CD4-positive, alpha-beta memory T cell (primary cell): ENCODE measurements around the gene MED28. TPM values are rescaled to one million over a fixed set of nuclear protein-coding genes. Genes with fewer than 3 reads are reported as not detected.
"Not testable (repeated sequence)": the region's sequence is repeated elsewhere in the genome, so short reads cannot be mapped to it uniquely, and the experiment has no call there.

Source experiments
- CTCF ChIA-PET: fragments of 350-600 bp; sonication (Branson Sonifier 250); formaldehyde crosslinking; loops from one replicate; lab custom pipeline; 2021; ENCODE audit warnings: inconsistent platforms; ENCODE audit not compliant: partially characterized antibody; lab: Charles Lee
- POLR2A ChIA-PET: fragments of 350-600 bp; sonication (Branson Sonifier 250); formaldehyde crosslinking; loops from one replicate; lab custom pipeline; 2021; ENCODE audit not compliant: partially characterized antibody; lab: Charles Lee
- DNase-seq, 5 donors: peaks; one replicate each; pipeline versions ENCODE4 v3.0.0 to v3.0.0-alpha.2; 2020 to 2022; ENCODE audit warnings: mixed read lengths in 1 of 5
- H3K27ac ChIP-seq: one replicate; pipeline ENCODE4 v1.7.0; 2013; ENCODE audit warnings: low read depth, low read length
- H3K27me3 ChIP-seq: 2 replicates; pipeline ENCODE4 v1.7.0; 2013; ENCODE audit warnings: mild to moderate bottlenecking, low read length, moderate library complexity; ENCODE audit not compliant: insufficient read depth
- H3K36me3 ChIP-seq: 2 replicates; pipeline ENCODE4 v1.7.0; 2013; ENCODE audit warnings: mild to moderate bottlenecking, low read length, moderate library complexity; ENCODE audit not compliant: insufficient read depth
- H3K4me1 ChIP-seq: 2 replicates; pipeline ENCODE4 v1.7.0; 2013; ENCODE audit warnings: mild to moderate bottlenecking, low read length, moderate library complexity; ENCODE audit not compliant: insufficient read depth
- H3K4me3 ChIP-seq, 2 donors: one replicate each; pipeline ENCODE4 v1.7.0; 2013; ENCODE audit warnings: low read length in 2 of 2, mild to moderate bottlenecking in 1 of 2
- H3K9me3 ChIP-seq, 2 donors: one replicate each; pipeline ENCODE4 v1.7.0; 2013; ENCODE audit warnings: low read length in 2 of 2, control low read depth in 1 of 2; ENCODE audit not compliant: control insufficient read depth in 1 of 2
- H3K27ac Mint-ChIP-seq, 7 donors: one replicate each; pipeline ENCODE4 v1.8.0; 2020 to 2021; ENCODE audit warnings: mixed read lengths in 7 of 7, mild to moderate bottlenecking in 6 of 7, inconsistent platforms in 3 of 7, moderate library complexity in 3 of 7
- H3K27me3 Mint-ChIP-seq, 2 donors: one replicate each; pipeline ENCODE4 v1.8.0; 2020 to 2021; ENCODE audit warnings: mixed read lengths in 2 of 2
- H3K36me3 Mint-ChIP-seq, 2 donors: one replicate each; pipeline ENCODE4 v1.8.0; 2020 to 2021; ENCODE audit warnings: mixed read lengths in 2 of 2, inconsistent platforms in 1 of 2, mild to moderate bottlenecking in 1 of 2
- H3K4me1 Mint-ChIP-seq, 4 donors: one replicate each; pipeline ENCODE4 v1.8.0; 2020 to 2021; ENCODE audit warnings: mixed read lengths in 4 of 4, mild to moderate bottlenecking in 1 of 4
- H3K4me3 Mint-ChIP-seq, 8 donors: one replicate each; pipeline ENCODE4 v1.8.0; 2020 to 2021; ENCODE audit warnings: mixed read lengths in 8 of 8, mild to moderate bottlenecking in 7 of 8, moderate library complexity in 6 of 8, inconsistent platforms in 3 of 8
- H3K9me3 Mint-ChIP-seq, 8 donors: one replicate each; pipeline ENCODE4 v1.8.0; 2020 to 2021; ENCODE audit warnings: mixed read lengths in 8 of 8, mild to moderate bottlenecking in 5 of 8, inconsistent platforms in 3 of 8, moderate library complexity in 1 of 8
- intact Hi-C: fragments of 100-400 bp; cut with micrococcal nuclease; formaldehyde crosslinking; loops from one replicate; pipeline ENCODE4 v1.15.1; 2023
- polyA plus RNA-seq, 2 donors: library from polyadenylated mRNA; unstranded; fragments of 300-500 nt; fragmentation: Illumina TruSeq; gene quantifications; one replicate each; pipeline ENCODE4 v1.2.3, GENCODE V29; 2021
- total RNA-seq, 2 experiments: library from RNA; stranded (reverse); gene quantifications; one replicate each; pipeline ENCODE4 v1.2.3, GENCODE V29; 2021

Gene MED28, protein sequence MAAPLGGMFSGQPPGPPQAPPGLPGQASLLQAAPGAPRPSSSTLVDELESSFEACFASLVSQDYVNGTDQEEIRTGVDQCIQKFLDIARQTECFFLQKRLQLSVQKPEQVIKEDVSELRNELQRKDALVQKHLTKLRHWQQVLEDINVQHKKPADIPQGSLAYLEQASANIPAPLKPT
- total RNA-seq, result 10 to 100 TPM; 85.4 to 87.0 TPM
- 10 to 100 TPM; 44.2 to 47.8 TPM for polyA plus RNA-seq

- Histone ChIP-seq H3K4me1 (peaks cover 45% of the 10 kb centered on the region), H3K4me3 (peak within 1 kb of the TSS; percentile 82 to 100), H3K36me3 (peaks cover 13% of the 10 kb centered on the region), H3K27me3 (no peaks in the 10 kb centered on the region), H3K27ac (peak within 1 kb of the TSS; percentile 95), H3K9me3 (no peaks in the 10 kb centered on the region)
- H3K27me3 Mint-ChIP-seq, result no peaks in the 10 kb centered on the region
- H3K36me3 Mint-ChIP-seq, result peaks cover 14 to 41% of the 10 kb centered on the region in 2 donors
- CTCF ChIA-PET, result interaction anchor here (0.9 to 1.9 kb wide), 9 partner anchors 18 to 202 kb away, joined by 3 to 13 read pairs (median 3); partner anchors contain the start of genes DCAF16 and LAP3
- peaks cover 0 to 2% (median 0%) of the 10 kb centered on the region in 8 donors for H3K9me3 Mint-ChIP-seq
- POLR2A ChIA-PET, result interaction anchor here (0.7 to 3.1 kb wide), 18 partner anchors 9 to 278 kb away, joined by 3 to 45 read pairs (median 4); partner anchors contain the start of genes DCAF16, LAP3, NCAPG and QDPR
- H3K4me1 Mint-ChIP-seq, result peaks cover 25 to 61% (median 44%) of the 10 kb centered on the region in 4 donors
- peak within 1 kb of the TSS; percentile 95 to 100 (median 96) for H3K27ac Mint-ChIP-seq
- intact Hi-C loops, result loop anchor here (1.0 to 5.0 kb wide), 5 partner anchors 22 to 406 kb away; partner anchors contain the start of genes DCAF16, LAP3, LCORL and NCAPG
- H3K4me3 Mint-ChIP-seq, result peak within 1 kb of the TSS; percentile 95 to 100 (median 99)
- peak; percentile 92 to 96 (median 94) for DNase-seq
Measured at GRCh38 chr4:17614416-17615299, at the start of gene MED28. MED28 (plus strand) TSS chr4:17614641; CDS start chr4:17614655, 14 bp downstream.

GRCh38 chr4:17565846-17566245, 48.6 kb upstream of the MED28 start:
- Histone ChIP-seq H3K9me3 (no peaks in the 10 kb centered on the region), H3K36me3 (no peaks in the 10 kb centered on the region), H3K4me1 (no peaks in the 10 kb centered on the region), H3K27ac (no peak overlapping the region), H3K27me3 (no peaks in the 10 kb centered on the region), H3K4me3 (no peak overlapping the region)
- no peaks in the 10 kb centered on the region for H3K4me1 Mint-ChIP-seq
- no peaks in the 10 kb centered on the region for H3K9me3 Mint-ChIP-seq
- no peaks in the 10 kb centered on the region for H3K36me3 Mint-ChIP-seq
- CTCF ChIA-PET, result interaction anchor here (4.4 kb wide), 1 partner anchor 17 kb away, joined by 18 read pairs; no protein-coding TSS in a partner anchor
- no peak overlapping the region for H3K27ac Mint-ChIP-seq
- H3K4me3 Mint-ChIP-seq, result peak overlapping the region in 1 of 8 donors; percentile 7
- intact Hi-C loops, result no loop called here
- H3K27me3 Mint-ChIP-seq, result peaks cover 1 to 2% of the 10 kb centered on the region in 2 donors
- POLR2A ChIA-PET, result no interaction called here
- DNase-seq, result no peak

DNA sequence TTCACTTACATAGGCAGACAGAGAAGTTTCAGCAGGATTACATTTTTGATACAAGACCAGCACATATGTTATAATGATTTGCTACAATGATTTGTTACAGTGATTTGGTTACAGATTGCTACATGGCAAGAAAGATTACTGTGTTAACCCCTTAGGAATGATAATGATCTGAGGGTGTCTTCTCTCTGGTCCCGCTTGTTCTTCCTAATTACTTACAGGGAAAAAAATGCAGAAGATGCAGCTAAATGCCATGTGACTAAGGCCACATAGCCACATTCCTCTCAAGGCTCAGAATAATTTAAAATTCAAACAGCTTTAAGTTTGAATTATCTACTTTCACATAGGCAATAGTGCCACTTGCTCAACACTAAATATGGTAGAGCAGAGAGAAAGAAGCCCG, 47.2 kb upstream of the MED28 start:
- Histone ChIP-seq H3K27me3 (no peaks in the 10 kb centered on the region), H3K27ac (no peak overlapping the region), H3K36me3 (no peaks in the 10 kb centered on the region), H3K4me3 (no peak overlapping the region), H3K4me1 (no peaks in the 10 kb centered on the region), H3K9me3 (no peaks in the 10 kb centered on the region)
- ChIA-PET CTCF (interaction anchor here (4.4 kb wide), 1 partner anchor 18 kb away, joined by 18 read pairs; no protein-coding TSS in a partner anchor), POLR2A (no interaction called here)
- Mint-ChIP-seq H3K9me3 (no peaks in the 10 kb centered on the region), H3K4me3 (no peak overlapping the region), H3K27ac (no peak overlapping the region), H3K27me3 (peaks cover 1 to 2% of the 10 kb centered on the region in 2 donors), H3K4me1 (no peaks in the 10 kb centered on the region), H3K36me3 (no peaks in the 10 kb centered on the region)
- intact Hi-C loops, result no loop called here
- DNase-seq, result no peak

DNA sequence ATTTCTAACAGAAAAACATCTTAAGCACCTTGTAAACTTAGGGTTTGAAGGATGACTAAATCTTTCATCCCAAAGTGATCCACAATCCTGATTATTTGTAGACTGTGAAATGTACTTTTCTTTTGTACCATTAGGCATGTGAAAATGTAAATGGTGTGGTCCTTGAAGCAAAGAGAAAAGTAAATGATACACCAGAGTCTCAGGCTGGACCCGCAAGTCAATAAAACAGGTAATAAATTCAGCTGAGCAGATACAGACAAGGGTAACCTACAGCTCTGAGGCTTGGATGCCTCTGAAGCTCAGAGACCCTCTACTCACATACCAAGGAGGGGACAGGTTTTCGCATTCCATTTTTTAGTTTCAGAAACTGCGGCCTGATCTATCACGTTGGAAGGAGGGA, 40.2 kb upstream of the MED28 start:
- no peaks in the 10 kb centered on the region for H3K9me3 ChIP-seq
- H3K4me1 ChIP-seq, result peaks cover 20% of the 10 kb centered on the region
- no peaks in the 10 kb centered on the region for H3K27me3 Mint-ChIP-seq
- peaks cover 13 to 24% (median 19%) of the 10 kb centered on the region in 4 donors for H3K4me1 Mint-ChIP-seq
- H3K27me3 ChIP-seq, result no peaks in the 10 kb centered on the region
- no peak overlapping the region for H3K27ac ChIP-seq
- peak overlapping the region in 2 of 8 donors; percentile 35 to 49 for H3K4me3 Mint-ChIP-seq
- H3K9me3 Mint-ChIP-seq, result peaks cover 0 to 2% (median 0%) of the 10 kb centered on the region in 8 donors
- no peak for DNase-seq
- peaks cover 0 to 20% of the 10 kb centered on the region in 2 donors for H3K36me3 Mint-ChIP-seq
- peak overlapping the region in 3 of 7 donors; percentile 37 to 73 (median 60) for H3K27ac Mint-ChIP-seq
- CTCF ChIA-PET, result interaction anchor here (1.0 kb wide), 1 partner anchor 40 kb away, joined by 3 read pairs; the partner anchor contains the start of gene MED28
- POLR2A ChIA-PET, result interaction anchor here (1.5 kb wide), 1 partner anchor 40 kb away, joined by 7 read pairs; the partner anchor contains the start of gene MED28
- H3K36me3 ChIP-seq, result no peaks in the 10 kb centered on the region
- intact Hi-C loops, result loop anchor here (10.0 kb wide), 1 partner anchor 1819 kb away; no protein-coding TSS in a partner anchor
- H3K4me3 ChIP-seq, result no peak overlapping the region

DNA sequence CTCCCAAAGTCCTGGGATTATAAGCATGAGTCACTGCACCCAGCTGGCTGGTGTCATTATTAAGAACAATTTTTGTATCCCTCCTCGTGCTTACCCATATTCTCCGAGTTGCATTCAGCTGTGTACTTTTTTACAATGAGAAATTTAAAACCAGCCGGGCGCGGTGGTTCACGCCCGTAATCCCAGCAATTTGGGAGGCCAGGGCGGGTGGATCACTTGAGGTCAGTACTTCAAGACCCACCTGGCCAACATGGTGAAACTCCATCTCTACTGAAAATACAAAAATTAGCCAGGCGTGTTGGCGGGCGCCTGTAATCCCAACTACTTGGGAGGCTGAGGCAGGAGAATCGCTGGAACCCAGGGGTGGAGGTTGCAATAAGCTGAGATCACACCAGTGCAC, 39.3 kb upstream of the MED28 start:
- not testable (repeated sequence) for H3K27me3 ChIP-seq

GRCh38 chr4:17576932-17577664, 37.3 kb upstream of the MED28 start, which contains the start of gene LAP3:
LAP3 (plus strand) TSS chr4:17577198; CDS start chr4:17577466, 268 bp downstream.
- Histone ChIP-seq H3K9me3 (no peaks in the 10 kb centered on the region), H3K4me3 (peak within 1 kb of the TSS; percentile 79 to 97), H3K27me3 (no peaks in the 10 kb centered on the region), H3K36me3 (peaks cover 9% of the 10 kb centered on the region), H3K27ac (peak within 1 kb of the TSS; percentile 91), H3K4me1 (peaks cover 23% of the 10 kb centered on the region)
- ChIA-PET CTCF (interaction anchor here (0.9 to 2.8 kb wide), 6 partner anchors 28 to 65 kb away, joined by 4 to 13 read pairs (median 6); partner anchors contain the start of gene MED28), POLR2A (interaction anchor here (1.4 to 2.7 kb wide), 3 partner anchors 37 to 234 kb away, joined by 5 to 45 read pairs (median 10); partner anchors contain the start of genes DCAF16, MED28 and NCAPG)
- intact Hi-C loops, result loop anchor here (1.0 to 10.0 kb wide), 8 partner anchors 28 to 1822 kb away; partner anchors contain the start of genes DCAF16, MED28 and NCAPG
- Mint-ChIP-seq H3K27me3 (no peaks in the 10 kb centered on the region), H3K27ac (peak within 1 kb of the TSS; percentile 93 to 99 (median 98)), H3K4me3 (peak within 1 kb of the TSS; percentile 88 to 94 (median 94)), H3K9me3 (peaks cover 0 to 2% (median 0%) of the 10 kb centered on the region in 8 donors), H3K36me3 (peaks cover 12 to 41% of the 10 kb centered on the region in 2 donors), H3K4me1 (peaks cover 13 to 31% (median 23%) of the 10 kb centered on the region in 4 donors)
- peak; percentile 98 to 99 (median 98) for DNase-seq

More for the DNA sequence above, 39.3 kb upstream of the MED28 start:
- H3K4me1 Mint-ChIP-seq, result peaks cover 13 to 31% (median 23%) of the 10 kb centered on the region in 4 donors
- DNase-seq, H3K4me3 ChIP-seq, H3K9me3 Mint-ChIP-seq, H3K27ac ChIP-seq, H3K27me3 Mint-ChIP-seq, CTCF ChIA-PET, H3K9me3 ChIP-seq, H3K36me3 ChIP-seq, H3K4me3 Mint-ChIP-seq: not testable (repeated sequence)
- peak overlapping the region in 2 of 7 donors; percentile 17 to 60 for H3K27ac Mint-ChIP-seq
- POLR2A ChIA-PET, result interaction anchor here (1.5 kb wide), 1 partner anchor 39 kb away, joined by 7 read pairs; the partner anchor contains the start of gene MED28
- H3K4me1 ChIP-seq, result peaks cover 23% of the 10 kb centered on the region
- peaks cover 0 to 21% of the 10 kb centered on the region in 2 donors for H3K36me3 Mint-ChIP-seq
- intact Hi-C loops, result loop anchor here (10.0 kb wide), 1 partner anchor 1820 kb away; no protein-coding TSS in a partner anchor
